ENCODE measurements around the gene ACVR2A. TPM values are rescaled to one million over a fixed set of nuclear protein-coding genes. Genes with fewer than 3 reads are reported as not detected.

ACVR2A gene
- total RNA-seq, 1 donor from 2014 or later: 10.7 TPM

DNA sequence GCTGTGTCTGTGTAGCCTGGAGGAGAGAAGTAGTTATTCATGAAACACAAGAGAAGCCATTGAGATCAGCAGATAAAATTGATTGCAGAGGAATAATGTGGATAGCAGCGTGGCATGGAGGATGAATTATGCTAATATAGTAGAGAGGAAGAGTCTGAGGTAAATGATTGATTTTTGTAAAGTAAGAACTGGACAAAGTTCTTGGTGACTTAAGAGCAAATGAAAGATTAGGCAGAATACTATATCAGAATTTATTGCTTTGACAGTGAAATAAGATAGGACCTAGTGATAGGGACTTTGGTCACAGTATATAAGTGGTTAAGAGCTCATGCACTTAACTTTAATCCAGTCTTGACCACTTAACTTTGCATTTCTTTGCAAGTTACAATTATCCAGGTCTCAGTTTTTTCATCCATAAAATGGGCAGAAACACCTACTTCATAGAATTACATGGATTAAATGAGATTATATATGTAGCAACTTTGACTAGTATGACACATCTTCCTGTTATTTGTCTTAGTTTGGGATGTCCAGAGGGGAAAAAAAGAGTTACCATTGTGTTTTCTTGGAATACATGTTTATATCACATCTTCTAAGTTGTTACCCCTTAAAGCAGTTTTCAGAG is 29.1 kb downstream of the ACVR2A start:
- Histone ChIP-seq H3K27me3 (ENCODE audit: control insufficient read depth, insufficient read depth, low read length) (no peaks in the 10 kb centered on the region), H3K4me3 (ENCODE audit: low read depth, low read length) (no peak overlapping the region), H3K36me3 (ENCODE audit: control insufficient read depth, insufficient read depth, low read length) (no peaks in the 10 kb centered on the region)
- TF ChIP-seq, protein P1, sequence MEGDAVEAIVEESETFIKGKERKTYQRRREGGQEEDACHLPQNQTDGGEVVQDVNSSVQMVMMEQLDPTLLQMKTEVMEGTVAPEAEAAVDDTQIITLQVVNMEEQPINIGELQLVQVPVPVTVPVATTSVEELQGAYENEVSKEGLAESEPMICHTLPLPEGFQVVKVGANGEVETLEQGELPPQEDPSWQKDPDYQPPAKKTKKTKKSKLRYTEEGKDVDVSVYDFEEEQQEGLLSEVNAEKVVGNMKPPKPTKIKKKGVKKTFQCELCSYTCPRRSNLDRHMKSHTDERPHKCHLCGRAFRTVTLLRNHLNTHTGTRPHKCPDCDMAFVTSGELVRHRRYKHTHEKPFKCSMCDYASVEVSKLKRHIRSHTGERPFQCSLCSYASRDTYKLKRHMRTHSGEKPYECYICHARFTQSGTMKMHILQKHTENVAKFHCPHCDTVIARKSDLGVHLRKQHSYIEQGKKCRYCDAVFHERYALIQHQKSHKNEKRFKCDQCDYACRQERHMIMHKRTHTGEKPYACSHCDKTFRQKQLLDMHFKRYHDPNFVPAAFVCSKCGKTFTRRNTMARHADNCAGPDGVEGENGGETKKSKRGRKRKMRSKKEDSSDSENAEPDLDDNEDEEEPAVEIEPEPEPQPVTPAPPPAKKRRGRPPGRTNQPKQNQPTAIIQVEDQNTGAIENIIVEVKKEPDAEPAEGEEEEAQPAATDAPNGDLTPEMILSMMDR (IDR thresholded peaks at IDR 0.05; ENCODE audit: insufficient read depth, low read length, poor library complexity, severe bottlenecking): no peak
- no peak for DNase-seq (ENCODE audit: low read depth)

DNA sequence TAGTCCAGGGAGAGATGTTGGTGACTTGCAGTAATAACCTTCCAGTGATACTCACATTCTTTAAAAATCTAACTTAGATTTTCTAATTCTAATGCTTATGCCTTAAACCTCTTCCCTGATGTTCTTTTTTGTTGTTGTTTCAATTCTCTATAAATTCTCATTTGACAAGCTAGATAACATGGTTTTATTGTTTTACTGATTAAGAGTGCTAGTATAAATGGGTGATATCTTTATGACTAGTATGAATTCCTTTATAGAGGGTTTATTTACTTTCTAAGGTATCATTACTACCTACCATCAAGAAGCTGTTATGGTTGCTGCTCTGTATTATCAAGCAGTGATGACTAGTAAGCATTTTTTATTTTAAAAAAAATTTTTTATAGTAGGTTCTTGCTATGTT is 35.0 kb downstream of the ACVR2A start:
- TF ChIP-seq, protein P1 (IDR thresholded peaks at IDR 0.05; ENCODE audit: insufficient read depth, low read length, poor library complexity, severe bottlenecking): no peak
- DNase-seq (ENCODE audit: low read depth): no peak
- H3K4me3 ChIP-seq (ENCODE audit: low read depth, low read length): no peak overlapping the region
- no peaks in the 10 kb centered on the region for H3K27me3 ChIP-seq (ENCODE audit: control insufficient read depth, insufficient read depth, low read length)
- no peaks in the 10 kb centered on the region for H3K36me3 ChIP-seq (ENCODE audit: control insufficient read depth, insufficient read depth, low read length)

DNA sequence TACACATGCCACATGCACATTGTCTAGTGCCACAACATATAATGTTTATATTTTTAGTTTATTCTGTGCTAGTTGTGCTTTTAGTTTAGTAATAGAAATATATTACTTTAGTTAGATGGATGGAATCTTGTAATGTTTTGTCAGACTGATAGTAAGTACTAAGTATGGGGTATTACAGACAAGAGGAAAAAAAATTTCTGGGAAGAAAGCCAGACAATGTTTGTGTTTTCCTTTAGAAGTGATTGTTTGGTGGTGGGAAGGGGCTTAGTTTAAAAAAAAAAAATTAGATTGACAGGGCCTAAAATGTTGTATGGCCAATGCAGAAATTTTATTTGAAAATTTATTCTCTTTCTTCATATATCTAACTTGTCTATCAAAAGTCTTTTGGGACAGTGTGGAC is 37.8 kb downstream of the ACVR2A start:
- DNase-seq (ENCODE audit: low read depth): no peak
- Histone ChIP-seq H3K36me3 (ENCODE audit: control insufficient read depth, insufficient read depth, low read length) (no peaks in the 10 kb centered on the region), H3K4me3 (ENCODE audit: low read depth, low read length) (no peak overlapping the region), H3K27me3 (ENCODE audit: control insufficient read depth, insufficient read depth, low read length) (no peaks in the 10 kb centered on the region)
- TF ChIP-seq, protein P1 (IDR thresholded peaks at IDR 0.05; ENCODE audit: insufficient read depth, low read length, poor library complexity, severe bottlenecking): no peak

DNA sequence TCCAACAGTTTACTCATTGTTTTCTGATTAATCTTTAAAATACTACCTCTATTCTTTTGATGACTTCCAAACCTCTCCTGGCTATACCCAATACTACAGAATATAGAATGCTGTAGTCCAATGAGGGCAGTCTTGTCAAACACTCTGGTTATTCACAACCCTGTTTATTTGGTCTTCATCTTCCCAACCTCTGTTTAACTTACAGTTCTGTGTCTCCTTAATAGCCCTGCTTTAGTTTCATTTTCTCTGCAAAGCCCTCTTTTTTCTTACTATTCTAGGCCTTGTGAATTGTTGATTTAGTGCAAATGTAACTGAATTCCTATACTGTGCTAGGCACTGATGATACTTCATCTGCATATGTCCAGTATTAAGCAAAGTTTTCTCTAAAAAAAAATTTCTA is 40.0 kb downstream of the ACVR2A start:
- Histone ChIP-seq H3K27me3 (ENCODE audit: control insufficient read depth, insufficient read depth, low read length) (no peaks in the 10 kb centered on the region), H3K36me3 (ENCODE audit: control insufficient read depth, insufficient read depth, low read length) (no peaks in the 10 kb centered on the region), H3K4me3 (ENCODE audit: low read depth, low read length) (no peak overlapping the region)
- TF ChIP-seq, protein P1 (IDR thresholded peaks at IDR 0.05; ENCODE audit: insufficient read depth, low read length, poor library complexity, severe bottlenecking): no peak
- DNase-seq (ENCODE audit: low read depth): no peak

DNA sequence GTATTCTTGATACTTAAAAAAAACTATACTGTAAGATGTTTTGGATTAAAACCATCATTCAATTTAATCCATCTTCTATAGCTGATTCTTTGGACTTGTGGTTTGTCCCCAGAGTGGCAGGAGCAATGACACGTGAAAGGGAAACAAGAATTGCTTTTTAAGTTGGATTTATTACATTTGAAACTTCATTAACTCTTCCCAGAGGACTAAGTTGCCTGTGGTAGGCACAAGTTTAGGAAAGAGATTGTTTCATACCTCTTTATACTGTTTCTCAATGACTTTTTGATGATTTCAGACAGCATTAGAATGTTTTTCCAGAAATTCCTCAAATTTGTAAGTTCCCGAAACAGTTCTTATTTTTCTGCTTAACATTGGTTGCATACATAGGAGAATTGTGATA is 41.3 kb downstream of the ACVR2A start:
- no peak for DNase-seq (ENCODE audit: low read depth)
- TF ChIP-seq, protein P1 (IDR thresholded peaks at IDR 0.05; ENCODE audit: insufficient read depth, low read length, poor library complexity, severe bottlenecking): no peak

DNA sequence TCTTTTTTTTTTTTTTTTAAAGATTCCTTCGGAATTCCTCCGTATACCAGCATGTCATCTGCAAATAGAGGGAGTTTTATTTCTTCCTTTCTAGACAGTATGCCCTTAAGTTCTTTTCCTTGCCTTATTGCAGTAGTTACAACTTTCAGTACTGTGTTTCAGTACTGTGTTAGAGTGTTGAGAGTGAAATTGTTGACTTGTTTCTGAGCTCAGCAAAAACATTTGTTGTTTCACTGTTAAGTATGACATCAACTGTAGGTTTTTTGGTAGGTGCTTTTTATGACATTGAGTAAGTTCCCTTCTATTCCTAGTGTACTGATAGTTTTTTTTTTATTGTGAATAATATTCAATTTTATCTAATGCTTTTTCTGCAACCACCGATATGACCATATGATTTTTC is 43.9 kb downstream of the ACVR2A start:
- TF ChIP-seq, protein P1 (IDR thresholded peaks at IDR 0.05; ENCODE audit: insufficient read depth, low read length, poor library complexity, severe bottlenecking): no peak
- no peak for DNase-seq (ENCODE audit: low read depth)
- Histone ChIP-seq H3K36me3 (ENCODE audit: control insufficient read depth, insufficient read depth, low read length) (no peaks in the 10 kb centered on the region), H3K4me3 (ENCODE audit: low read depth, low read length) (no peak overlapping the region), H3K27me3 (ENCODE audit: control insufficient read depth, insufficient read depth, low read length) (no peaks in the 10 kb centered on the region)

More for the DNA sequence above, 41.3 kb downstream of the ACVR2A start:
- Histone ChIP-seq H3K27me3 (ENCODE audit: control insufficient read depth, insufficient read depth, low read length) (no peaks in the 10 kb centered on the region), H3K36me3 (ENCODE audit: control insufficient read depth, insufficient read depth, low read length) (no peaks in the 10 kb centered on the region), H3K4me3 (ENCODE audit: low read depth, low read length) (no peak overlapping the region)

Data from kidney epithelial cell (primary cell).